HG03025 (cell line): ENCODE results near the gene DCST1.

Experiments used
- ATAC-seq: cut with Tn5 transposase; IDR thresholded peaks from one replicate; pipeline ENCODE4 v1.9.1; 2021; ENCODE audit warnings: mild to moderate bottlenecking, moderate library complexity; ENCODE audit not compliant: unreplicated experiment, low FRiP score

Gene DCST1

DNA sequence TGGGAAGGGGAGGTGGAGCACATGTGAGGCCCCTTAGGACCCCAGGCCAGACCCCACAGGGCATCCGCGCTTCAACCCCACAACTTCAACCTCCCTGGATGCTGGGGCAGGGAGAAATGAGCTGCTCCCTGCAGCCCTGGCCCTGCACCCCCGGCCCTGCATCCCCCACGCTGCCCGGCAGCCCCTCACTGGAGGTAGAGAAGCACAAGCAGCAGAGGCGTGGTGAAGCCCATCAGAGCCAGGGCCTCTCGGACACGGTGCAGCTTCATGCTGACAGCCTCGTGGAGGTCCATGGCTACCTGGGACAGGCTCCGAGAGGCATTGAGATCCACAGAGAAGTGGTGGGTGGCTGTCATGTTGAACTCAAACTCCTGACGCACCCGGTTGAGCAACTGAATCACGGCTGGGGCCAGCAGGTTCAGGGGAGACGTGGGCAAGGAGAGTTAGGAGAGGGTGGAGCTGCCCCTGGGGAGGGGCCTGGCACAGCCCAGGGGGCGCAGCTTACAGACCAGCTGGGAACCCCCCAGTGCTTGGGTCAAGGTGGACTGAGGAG, 3.3 kb upstream of the DCST1 start:
- ATAC-seq, result no peak

DNA sequence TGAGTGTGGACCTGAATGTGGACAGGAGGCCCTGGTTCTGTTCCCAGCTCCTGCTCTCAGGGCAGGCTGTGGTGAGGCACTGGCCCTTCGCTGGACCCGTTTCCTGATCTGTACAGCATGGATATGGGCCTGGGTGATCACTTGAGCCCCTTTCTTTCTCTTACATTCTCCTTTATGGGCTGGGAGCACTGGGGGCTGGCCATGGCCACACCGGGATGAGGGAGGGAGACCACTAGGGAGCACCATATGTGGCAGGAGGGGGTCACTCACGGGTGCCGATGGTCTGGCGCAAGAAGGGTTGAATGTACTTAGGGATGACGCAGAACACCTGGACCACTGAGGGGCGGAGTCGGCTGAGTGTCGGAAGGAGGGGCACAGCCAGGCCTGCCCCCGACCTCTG, 2.7 kb upstream of the DCST1 start:
- no peak for ATAC-seq

DNA sequence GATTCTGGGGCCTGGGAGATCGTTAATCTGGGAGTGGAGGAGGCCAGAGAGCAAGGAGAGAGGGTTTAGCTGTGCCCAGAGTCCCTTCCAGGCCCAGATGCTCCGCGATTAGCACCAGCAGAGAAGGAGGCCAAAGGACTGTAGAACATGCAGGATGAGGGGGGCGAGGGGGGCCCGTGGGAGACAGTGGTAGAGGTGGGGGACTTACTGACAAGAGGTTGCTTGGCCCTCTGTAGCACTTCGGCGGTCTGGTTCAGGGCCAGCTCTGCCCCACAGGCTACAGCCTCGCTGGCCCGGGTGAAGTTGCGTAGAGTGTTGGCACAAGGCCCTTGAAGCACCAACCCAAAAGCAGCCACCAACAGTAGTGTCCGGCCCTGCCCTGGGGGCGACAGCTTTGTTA, 738 bp upstream of the DCST1 start:
- ATAC-seq, result no peak

DNA sequence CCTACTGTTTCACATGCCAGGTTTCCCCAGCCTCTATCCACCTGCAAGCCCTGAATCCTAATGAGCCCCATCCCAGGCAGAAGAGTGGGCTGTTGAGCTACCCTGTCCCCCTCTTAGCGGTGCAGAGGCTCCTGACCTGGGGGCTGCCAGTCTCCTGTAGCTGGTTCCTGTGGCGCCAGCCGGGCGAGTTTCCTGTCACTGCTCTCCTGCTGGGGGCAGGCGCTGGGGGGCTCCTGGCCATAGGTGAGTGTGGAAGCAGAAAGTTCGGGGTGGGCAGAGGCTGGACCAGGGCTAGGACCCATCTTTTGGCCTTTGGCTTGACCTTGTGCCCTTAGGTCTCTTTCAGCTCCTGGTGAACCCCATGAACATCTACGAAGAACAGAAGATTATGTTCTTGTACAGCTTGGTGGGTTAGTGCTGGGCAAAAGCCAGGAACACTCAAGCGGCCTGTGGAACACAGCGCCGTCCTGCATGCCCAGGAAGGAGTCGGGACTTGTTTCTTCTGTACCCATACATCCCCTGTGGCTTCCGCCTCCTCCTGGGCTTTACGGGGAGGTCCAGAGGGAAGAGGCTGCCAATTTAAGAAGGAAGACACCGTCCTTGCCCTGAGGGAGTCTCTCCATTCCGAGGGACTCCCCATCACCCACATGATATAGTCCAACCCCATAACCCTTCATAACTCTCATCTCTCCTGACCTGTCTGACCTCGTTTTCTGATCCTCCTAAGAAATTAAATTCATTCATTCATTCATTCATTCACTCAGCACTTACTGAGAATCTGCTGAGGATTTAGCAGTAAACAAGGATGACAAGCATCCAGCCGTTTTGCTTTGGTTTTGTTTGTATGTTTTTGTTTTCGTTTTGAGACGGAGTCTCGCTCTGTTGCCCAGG, 939 bp downstream of the DCST1 start:
- no peak for ATAC-seq

DNA sequence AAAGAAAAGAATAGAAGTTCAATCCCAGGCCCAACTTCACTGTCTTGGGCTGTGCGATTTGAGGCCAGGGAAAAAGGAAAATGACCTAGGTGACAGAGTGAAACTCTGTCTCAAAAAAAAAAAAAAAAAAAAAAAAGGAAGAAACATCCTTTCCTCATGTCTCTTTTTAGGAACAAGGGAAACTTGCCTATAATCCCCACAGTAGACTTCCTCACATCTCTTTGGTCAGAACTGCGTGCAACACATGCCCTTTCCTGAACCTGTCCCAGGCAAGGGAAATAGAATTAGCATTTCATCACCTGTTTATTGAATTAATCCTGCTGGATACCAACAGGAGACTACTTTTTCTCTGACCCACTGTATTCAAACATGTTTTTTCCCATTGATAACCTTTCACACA, 2.3 kb downstream of the DCST1 start:
- ATAC-seq, result no peak

DNA sequence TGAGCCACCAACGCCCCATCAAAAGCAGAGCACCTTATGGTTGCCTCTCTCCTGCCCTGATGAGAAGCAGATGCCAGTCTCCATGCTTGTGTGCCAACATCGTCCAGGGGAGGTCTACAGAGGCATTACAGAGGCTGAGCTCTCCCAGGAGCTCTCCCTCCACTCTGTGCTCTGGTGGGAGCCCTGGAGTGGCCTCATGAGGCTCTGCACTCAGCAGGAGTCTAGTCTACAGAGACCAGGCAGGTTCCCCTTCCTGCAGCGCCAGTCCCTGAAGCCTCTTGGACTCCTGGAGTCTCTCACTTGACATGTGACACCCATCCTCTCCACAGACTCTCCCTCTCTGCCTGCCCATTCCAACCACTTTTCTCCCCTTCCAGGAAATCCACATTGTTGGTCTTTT, 3.4 kb downstream of the DCST1 start:
- ATAC-seq, result no peak

DNA sequence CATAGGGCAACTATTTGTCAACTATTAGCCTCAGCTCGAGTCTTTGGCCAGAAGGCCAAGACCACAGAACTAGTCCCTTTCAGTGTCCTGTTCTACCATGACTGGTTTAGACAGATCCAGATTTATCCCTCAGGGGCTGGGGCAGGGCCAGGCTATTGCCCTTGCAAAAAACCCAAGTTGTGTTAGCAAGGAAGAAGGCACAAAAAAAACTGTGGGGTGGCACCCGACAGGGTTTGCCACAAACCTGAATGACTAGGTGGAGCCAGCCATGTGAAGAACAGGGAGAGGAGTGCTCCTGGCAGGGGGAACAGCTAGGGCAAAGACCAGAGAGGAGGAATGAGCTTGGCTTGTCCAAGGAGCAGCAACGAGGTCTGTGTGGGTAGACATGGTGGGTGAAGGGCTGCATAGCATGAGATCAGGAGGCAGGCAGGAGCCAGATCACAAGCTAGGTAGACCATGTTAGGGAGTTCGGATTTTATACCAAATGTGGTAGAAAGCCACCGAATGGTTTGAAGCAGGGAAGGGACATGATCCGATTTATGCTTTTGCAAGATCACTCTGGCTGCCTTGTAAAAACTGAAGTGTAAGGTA, 4.3 kb downstream of the DCST1 start:
- no peak for ATAC-seq

DNA sequence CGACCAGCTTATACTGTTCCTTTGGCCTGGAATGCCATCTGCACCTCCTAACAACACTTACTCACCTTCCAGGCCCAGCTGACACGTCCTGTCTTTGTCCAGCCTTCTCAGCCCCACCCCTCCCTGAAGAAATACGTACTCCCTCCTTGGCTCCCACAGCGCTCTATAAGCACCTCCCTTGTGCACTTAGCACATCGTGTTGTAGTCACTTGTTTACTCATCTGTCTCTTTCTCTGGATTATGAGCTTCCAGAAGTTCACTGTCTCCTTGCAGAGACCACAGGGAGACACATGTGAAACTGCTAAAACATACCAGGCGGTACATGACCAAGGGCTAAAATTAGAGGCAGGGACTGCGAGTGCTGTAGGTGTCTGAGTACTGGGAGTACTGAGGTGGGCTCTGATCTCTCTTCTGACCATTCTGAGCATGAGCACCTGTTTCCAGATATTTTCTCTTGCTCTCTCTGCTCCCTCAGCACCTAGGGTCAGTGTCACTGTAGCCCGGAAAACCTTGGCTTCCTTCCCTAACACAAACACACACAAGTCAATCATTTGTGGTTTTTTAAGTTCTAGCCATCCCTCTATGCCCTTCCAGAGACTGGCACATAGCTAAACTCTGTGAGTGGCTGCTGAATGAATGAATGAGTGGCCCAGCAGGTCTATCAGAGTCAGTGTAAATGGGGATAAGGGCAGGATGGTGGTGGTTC, 5.1 kb downstream of the DCST1 start:
- ATAC-seq, result no peak

DNA sequence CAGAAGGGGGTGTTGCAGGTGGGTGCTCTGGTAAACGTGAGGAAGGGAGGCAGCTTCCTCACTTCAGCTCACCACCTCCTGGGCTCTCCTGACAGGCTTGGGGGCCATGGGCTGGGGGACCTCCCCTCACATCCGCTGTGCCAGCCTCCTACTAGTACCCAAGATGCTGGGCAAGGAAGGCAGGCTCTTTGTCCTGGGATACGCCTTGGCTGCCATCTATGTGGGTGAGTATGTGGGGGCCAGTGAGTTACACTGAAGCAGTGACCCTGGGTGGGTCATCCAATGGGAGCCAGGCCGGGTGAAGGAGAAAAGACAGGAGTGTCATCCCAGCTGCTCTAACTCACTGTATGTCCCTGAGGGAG, 5.7 kb downstream of the DCST1 start:
- no peak for ATAC-seq

DNA sequence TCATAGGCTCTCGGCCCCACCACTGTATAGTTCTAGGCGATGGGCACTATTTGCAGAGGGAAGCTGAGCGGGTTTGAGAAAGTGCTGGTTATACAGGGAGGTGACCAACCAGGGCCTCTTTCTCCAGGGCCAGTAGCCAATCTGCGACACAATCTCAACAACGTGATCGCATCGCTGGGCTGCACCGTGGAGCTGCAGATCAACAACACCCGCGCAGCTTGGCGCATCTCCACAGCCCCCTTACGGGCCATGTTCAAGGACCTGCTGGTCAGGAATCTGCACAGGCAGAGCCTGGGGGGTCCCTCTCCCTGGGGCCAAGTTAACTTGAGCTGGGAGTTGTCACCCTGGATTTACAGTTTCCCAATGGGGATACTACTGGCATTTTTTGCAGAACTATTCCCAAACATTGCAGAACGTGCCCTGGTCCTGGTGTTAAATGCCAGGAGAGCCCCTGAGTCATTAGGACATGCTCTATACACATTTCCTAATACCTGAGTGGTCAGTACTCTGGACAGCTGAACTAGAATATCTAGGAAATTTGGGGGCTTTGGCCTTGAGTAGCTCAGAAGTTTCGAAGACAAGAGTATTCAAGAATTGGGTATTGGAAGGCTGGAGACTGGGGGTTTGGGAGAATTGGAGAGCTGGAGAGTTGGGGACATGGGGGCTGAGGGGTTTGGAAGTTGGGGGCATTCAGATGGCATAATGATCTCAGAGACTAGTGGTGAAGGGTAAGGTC, 6.9 kb downstream of the DCST1 start:
- ATAC-seq, result no peak

DNA sequence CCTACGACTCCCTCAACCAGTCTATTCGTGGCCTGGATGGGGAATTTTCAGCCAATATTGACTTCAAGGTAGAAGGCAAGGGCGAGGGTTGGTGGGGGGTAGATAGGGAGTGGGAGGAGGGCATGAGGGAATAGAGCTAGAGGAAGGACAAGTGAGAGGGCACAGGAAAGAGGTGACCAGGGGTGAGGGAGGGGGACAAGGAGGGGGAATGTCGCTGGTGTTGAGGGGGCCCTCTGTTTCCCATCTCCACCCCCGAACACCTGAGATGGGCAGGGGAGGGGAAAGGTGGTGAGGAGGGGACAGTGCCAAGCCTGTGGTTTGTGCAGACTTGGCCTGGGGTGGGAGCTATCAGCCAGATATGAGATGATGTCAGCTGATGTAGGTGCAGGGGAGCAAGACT, 9.2 kb downstream of the DCST1 start:
- ATAC-seq, result no peak

DNA sequence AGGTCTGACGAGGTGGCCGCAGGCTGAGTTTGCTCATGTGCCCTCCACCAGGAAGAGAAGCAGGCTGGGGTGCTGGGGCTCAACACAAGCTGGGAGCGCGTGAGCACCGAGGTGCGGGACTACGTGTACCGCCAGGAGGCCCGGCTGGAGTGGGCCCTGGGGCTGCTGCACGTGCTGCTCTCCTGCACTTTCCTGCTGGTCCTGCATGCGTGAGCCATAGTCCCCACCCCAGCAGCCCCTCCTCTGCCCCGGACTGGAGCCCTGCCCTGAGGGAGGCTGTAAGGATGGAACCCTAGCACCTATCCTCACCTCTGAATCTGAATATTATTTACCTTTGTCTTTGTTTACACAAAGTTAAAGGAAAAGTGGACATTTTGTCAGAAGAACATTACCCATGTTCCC, 9.7 kb downstream of the DCST1 start:
- no peak for ATAC-seq

DNA sequence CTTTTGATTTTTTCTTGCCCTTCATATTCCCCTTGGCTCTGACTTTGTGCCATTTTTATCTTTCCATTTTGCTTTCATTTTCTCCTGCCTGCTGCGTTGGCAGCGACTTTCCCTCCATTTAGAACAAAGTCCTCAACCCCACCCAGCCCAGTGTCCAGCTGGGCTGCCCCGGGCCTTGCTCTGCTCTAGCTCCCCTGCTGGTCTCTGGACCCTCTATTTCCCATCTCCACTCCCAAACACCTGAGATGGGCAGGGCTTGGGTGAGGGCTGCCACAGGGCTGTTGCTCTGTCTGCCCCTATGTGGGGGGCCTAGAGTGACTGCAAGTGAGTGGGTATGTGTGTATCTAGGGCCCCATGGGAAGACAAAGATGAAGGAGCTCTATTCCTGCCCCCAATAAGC, 10.2 kb downstream of the DCST1 start:
- no peak for ATAC-seq

DNA sequence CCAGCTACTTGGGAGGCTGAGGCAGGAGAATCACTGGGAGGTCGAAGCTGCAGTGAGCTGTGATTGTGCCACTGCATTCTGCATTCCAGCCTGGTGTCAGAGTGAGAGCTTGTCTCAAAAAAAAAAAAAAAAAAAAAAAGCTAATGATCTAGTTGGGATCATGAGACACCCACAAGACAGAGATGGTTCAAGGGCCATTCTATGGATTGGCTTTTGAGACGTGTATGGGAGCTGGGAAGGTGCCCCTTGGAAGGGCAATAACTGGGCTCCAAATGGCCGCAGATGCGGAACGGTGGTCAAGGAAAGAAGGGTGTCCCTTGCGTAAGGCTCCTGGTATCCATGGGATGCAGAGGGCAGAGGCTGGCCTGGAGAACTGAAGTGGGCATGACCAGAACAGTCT, 10.7 kb downstream of the DCST1 start:
- no peak for ATAC-seq

DNA sequence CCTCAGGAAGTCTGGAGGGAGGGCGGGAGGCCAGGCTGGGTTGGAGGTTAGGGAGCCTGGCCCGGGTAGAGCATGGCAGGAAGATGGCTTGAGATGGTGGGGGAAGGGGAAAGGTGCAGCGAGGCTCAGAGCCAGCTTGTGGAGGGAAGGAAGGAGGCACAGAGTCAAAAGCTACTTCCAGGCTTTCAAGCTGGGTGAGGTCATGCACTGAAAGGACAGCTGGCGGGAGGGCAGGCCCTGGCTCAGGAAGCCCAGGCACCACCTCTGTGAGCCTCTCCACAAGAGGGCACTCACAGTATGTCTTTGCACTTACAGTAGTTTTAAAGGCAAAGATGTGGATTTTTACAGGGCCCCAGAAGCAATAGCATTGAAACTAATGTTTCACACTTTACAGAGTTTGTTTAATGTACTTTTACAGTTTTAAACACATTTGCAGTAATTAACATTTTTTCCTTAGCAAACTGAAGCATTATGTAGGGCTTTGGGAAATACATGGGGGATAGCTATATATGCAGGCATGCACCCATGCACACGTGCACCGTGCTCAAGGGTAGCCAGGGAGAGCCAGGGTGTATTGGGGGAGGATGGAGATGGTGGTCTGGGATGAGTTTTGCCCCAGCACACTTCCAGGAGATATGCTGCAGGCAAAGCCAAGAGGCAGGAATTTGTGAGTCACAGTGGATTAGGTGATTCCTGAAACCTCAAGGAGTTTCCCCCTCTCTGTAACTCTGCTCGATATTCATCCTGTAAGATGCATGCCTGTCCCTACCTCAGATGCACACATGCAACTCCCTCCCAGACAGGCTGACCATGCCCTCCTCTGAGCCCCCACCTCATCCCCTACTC, 11.4 kb downstream of the DCST1 start:
- ATAC-seq, result no peak

DNA sequence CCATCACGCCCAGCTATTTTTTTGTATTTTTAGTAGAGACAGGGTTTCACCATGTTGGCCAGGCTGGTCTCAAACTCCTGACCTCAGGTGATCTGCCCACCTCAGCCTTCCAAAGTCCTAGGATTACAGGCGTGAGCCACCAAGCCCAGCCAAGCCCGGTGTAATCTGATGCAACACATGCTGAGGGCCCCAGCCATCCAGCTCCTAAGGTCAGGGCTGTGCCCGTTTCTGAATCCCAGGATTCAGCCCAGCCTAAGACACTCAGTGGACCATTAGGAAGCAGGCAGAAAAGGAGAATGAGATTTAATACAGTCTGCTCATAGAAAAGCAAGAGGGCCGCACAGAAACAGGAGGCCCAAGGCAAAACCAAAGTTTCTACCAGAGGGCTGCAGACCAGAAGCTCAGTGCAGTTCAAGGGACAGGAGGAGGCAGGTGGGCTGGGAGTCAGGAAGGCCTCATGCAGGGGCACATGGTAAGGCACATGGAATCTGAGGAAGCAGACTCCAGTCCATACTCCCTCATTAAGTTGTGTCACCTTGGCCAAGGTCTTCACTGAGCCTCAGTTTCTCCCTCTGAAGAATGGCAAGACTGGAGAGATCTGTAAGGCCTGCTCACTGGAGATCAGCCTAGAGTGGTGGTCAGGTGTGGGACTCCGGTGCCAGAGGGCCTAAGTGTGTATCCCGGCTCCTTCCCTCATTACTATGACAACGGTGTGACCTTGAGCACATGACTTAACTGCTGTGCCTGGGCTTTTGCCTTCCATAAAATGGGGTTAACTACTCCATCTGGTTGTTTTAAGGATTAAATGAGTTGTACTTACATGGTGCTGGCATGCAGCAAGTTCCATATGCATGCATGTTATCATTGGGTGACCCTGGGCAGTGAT, 15.1 kb downstream of the DCST1 start:
- no peak for ATAC-seq

DNA sequence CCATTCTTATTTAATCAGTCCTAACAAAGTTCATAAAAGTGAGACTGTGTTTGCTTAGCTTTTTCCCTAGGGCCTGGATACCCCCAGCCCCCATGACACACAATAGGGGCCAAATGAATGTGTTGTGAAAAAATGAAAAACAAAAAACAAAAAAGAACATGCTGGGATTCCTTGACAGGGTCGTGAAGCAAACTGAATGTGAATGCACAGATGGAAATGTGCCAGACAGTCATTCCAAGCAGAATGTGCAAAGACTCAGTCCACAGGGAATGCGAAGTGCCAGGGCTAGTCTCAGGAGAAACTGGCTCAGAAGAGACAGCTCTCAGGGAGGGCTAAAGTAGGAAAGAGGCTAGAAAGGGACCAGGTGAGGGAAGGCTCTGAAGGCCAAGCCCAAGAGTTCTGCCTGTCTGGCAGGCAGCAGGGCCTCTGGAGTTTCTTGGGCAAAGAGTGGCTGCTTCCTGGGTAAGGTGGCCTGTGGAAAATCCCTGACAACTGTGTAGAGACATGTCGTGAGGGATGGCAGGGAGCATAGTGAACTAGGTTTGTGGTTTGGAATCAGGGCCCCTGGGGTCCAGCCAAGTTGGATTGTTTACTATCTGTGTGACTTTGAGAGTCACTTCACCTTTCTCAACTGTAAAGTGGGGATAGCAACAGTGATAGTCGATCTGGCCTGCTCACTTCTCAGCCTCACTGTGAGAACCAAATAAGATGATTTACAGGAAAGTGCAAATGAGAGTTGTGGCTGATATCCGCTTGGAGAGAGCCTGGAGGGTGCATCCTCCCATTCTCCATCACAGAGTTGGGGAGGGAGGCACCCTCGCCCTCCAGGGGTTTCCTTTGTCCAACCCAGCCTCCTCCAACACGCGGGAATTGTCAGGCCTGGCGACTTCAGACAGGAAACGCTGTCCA, 16.3 kb downstream of the DCST1 start:
- no peak for ATAC-seq
